ENCODE measurements around the gene TMEM218. TPM values are rescaled to one million over a fixed set of nuclear protein-coding genes. Genes with fewer than 3 reads are reported as not detected.

Gene TMEM218
- total RNA-seq, 2 donors from 2014 or later, result 17.9 to 18.2 TPM

DNA sequence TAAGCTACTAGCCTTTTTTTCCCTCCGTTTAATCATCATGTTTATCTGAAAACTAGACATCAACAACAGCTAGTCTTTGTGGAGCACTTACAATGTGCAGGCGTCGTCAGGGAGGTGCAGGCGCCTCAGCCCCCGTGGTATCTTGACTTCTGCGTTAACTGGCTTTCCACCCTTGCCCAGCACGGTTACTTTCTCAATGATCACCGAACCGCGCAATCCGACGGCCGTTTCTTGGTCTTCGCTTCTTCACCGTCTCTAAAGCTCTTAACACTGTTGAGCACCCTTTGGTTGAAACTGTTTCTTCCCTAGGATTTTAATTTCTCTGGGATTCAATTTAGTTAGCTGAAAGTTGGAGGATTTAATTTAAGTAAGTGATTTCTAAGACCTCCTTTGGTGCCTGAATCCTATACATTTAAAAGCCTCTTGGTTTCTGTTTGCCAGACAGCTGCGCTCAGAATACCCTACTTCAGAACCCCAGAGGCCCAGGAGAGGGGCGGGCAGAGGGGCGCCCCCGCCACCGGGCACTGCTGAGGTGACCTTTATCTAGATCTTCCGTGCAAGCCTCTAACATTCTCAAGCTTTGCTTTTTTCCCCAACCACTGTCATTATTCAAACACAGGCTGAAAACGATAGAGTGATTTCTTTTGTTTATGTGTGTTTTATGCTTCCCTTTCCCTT is 18.0 kb upstream of the TMEM218 start:
- peaks cover under 1% of the 10 kb centered on the region for H3K9me3 ChIP-seq (ENCODE audit: control insufficient read depth, low read length)
- H3K36me3 ChIP-seq (ENCODE audit: control insufficient read depth, insufficient read depth, low read length), result no peaks in the 10 kb centered on the region
- 92 to 94% methylated on average over 16 to 22 of the region's 22 CpGs for WGBS, 2 experiments (ENCODE audit: insufficient coverage in 1 of 2, insufficient read length in 1 of 2)
- TF ChIP-seq CTCF (conservative IDR thresholded peaks at IDR 0.05), result no peak
- no peaks in the 10 kb centered on the region for H3K4me1 Mint-ChIP-seq
- no peak overlapping the region for H3K4me3 Mint-ChIP-seq
- H3K27me3 Mint-ChIP-seq (ENCODE audit: insufficient read depth), result peaks cover 66% of the 10 kb centered on the region
- H3K4me1 ChIP-seq (ENCODE audit: control insufficient read depth, insufficient read depth, low read length), result no peaks in the 10 kb centered on the region
- H3K27ac Mint-ChIP-seq, result no peak overlapping the region
- peaks cover 35% of the 10 kb centered on the region for H3K27me3 ChIP-seq (ENCODE audit: control insufficient read depth, insufficient read depth, low read length, poor library complexity, severe bottlenecking)
- H3K9me3 Mint-ChIP-seq, result no peaks in the 10 kb centered on the region
- H3K27ac ChIP-seq (ENCODE audit: low read depth, low read length), result no peak overlapping the region
- H3K9ac ChIP-seq (ENCODE audit: extremely low read depth, low read length, poor library complexity, severe bottlenecking), result no peak overlapping the region
- no peak for DNase-seq
- no peaks in the 10 kb centered on the region for H3K36me3 Mint-ChIP-seq (ENCODE audit: low read depth)
- H3K4me3 ChIP-seq (ENCODE audit: low read length), result no peak overlapping the region

GRCh38 chr11:125128450-125128849 is 17.0 kb upstream of the TMEM218 start:
- peaks cover 11% of the 10 kb centered on the region for H3K9me3 ChIP-seq (ENCODE audit: control insufficient read depth, low read length)
- Mint-ChIP-seq H3K27ac (no peak overlapping the region), H3K9me3 (no peaks in the 10 kb centered on the region), H3K27me3 (ENCODE audit: insufficient read depth) (peaks cover 63% of the 10 kb centered on the region), H3K4me3 (no peak overlapping the region), H3K4me1 (no peaks in the 10 kb centered on the region), H3K36me3 (ENCODE audit: low read depth) (no peaks in the 10 kb centered on the region)
- 93 to 100% methylated on average over 3 to 4 of the region's 4 CpGs for WGBS, 2 experiments (ENCODE audit: insufficient coverage in 1 of 2, insufficient read length in 1 of 2)
- no peaks in the 10 kb centered on the region for H3K36me3 ChIP-seq (ENCODE audit: control insufficient read depth, insufficient read depth, low read length)
- H3K27ac ChIP-seq (ENCODE audit: low read depth, low read length), result no peak overlapping the region
- H3K9ac ChIP-seq (ENCODE audit: extremely low read depth, low read length, poor library complexity, severe bottlenecking), result no peak overlapping the region
- peaks cover 35% of the 10 kb centered on the region for H3K27me3 ChIP-seq (ENCODE audit: control insufficient read depth, insufficient read depth, low read length, poor library complexity, severe bottlenecking)
- no peak for TF ChIP-seq CTCF (conservative IDR thresholded peaks at IDR 0.05)
- DNase-seq, result no peak
- no peak overlapping the region for H3K4me3 ChIP-seq (ENCODE audit: low read length)
- H3K4me1 ChIP-seq (ENCODE audit: control insufficient read depth, insufficient read depth, low read length), result no peaks in the 10 kb centered on the region

DNA sequence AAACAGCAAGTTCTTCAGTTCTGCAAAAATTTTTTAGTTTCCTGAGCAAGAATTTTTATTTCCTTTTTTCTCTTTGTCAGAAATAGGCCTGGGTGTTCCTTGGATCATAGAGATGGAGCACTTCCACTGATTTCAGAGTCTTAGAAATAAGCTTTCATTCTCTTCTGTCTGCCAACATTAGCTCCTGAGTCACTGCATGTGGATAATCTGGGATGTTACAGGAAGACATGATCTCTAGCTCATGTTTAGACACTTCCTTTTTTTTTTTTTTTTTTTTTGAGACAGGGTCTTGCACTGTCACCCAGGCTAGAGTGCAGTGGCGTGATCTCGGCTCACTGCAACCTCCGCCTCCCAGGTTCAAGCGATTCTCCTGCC is 13.2 kb upstream of the TMEM218 start:
- Histone ChIP-seq H3K4me1 (ENCODE audit: control insufficient read depth, insufficient read depth, low read length) (peaks cover 2% of the 10 kb centered on the region), H3K9ac (ENCODE audit: extremely low read depth, low read length, poor library complexity, severe bottlenecking) (no peak overlapping the region), H3K36me3 (ENCODE audit: control insufficient read depth, insufficient read depth, low read length) (no peaks in the 10 kb centered on the region), H3K27me3 (ENCODE audit: control insufficient read depth, insufficient read depth, low read length, poor library complexity, severe bottlenecking) (peaks cover 31% of the 10 kb centered on the region), H3K27ac (ENCODE audit: low read depth, low read length) (no peak overlapping the region), H3K4me3 (ENCODE audit: low read length) (no peak overlapping the region), H3K9me3 (ENCODE audit: control insufficient read depth, low read length) (peaks cover 11% of the 10 kb centered on the region)
- Mint-ChIP-seq H3K9me3 (no peaks in the 10 kb centered on the region), H3K27ac (no peak overlapping the region), H3K36me3 (ENCODE audit: low read depth) (no peaks in the 10 kb centered on the region), H3K27me3 (ENCODE audit: insufficient read depth) (peaks cover 66% of the 10 kb centered on the region), H3K4me3 (no peak overlapping the region), H3K4me1 (peaks cover 4% of the 10 kb centered on the region)
- DNase-seq, result no peak
- WGBS, 2 experiments (ENCODE audit: insufficient coverage in 1 of 2, insufficient read length in 1 of 2), result 95 to 100% methylated on average over 4 of the region's 4 CpGs
- TF ChIP-seq CTCF (conservative IDR thresholded peaks at IDR 0.05), result no peak

All from endodermal cell (in vitro differentiated cells).